ENCODE measurements around the gene CEP250. TPM values are rescaled to one million over a fixed set of nuclear protein-coding genes. Genes with fewer than 3 reads are reported as not detected.

The CEP250 gene
- total RNA-seq, 2 experiments from 2014 or later, result 82.9 to 84.5 TPM

DNA sequence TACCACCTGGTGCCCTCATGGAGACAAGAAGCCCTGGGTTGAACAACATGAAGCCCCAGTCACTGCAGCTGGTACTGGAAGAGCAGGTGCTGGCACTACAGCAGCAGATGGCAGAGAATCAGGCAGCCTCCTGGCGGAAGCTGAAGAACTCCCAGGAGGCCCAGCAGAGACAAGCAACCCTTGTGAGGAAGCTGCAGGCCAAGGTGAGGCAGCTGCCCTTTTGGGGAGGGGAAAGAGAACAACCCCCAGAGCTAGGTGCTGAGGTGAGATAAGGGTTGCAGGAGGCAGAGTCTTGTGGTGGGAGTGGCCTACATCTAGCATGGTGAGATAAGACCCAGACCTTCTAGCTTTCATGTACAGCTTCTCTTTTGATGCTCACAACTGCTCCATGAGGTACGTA lies 7.0 kb downstream of the CEP250 start:
- Mint-ChIP-seq H3K27ac (no peak overlapping the region), H3K9me3 (no peaks in the 10 kb centered on the region), H3K4me1 (peaks cover 15% of the 10 kb centered on the region), H3K36me3 (peaks cover 8% of the 10 kb centered on the region), H3K27me3 (no peaks in the 10 kb centered on the region), H3K4me3 (no peak overlapping the region)
- no peak for ATAC-seq (ENCODE audit: low read depth)
- DNase-seq, result no peak
- POLR2A ChIA-PET, result interaction anchor here (1.2 kb wide), 1 partner anchor 237 kb away, joined by 3 read pairs; the partner anchor contains the start of genes NFS1 and ROMO1

GRCh38 chr20:35463455-35464300 lies 8.3 kb downstream of the CEP250 start:
- Mint-ChIP-seq H3K9me3 (no peaks in the 10 kb centered on the region), H3K27ac (no peak overlapping the region), H3K27me3 (no peaks in the 10 kb centered on the region), H3K36me3 (peaks cover 8% of the 10 kb centered on the region), H3K4me1 (peaks cover 8% of the 10 kb centered on the region), H3K4me3 (no peak overlapping the region)
- ATAC-seq (ENCODE audit: low read depth) (peak; percentile 87), DNase-seq (no peak)
- POLR2A ChIA-PET, result interaction anchor here (1.2 kb wide), 2 partner anchors 28 to 236 kb away, joined by 3 to 4 read pairs; partner anchors contain the start of genes NFS1 and ROMO1

GRCh38 chr20:35465976-35466375 lies 10.6 kb downstream of the CEP250 start:
- H3K27me3 Mint-ChIP-seq, result no peaks in the 10 kb centered on the region
- peak overlapping the region; percentile 44 for H3K27ac Mint-ChIP-seq
- H3K36me3 Mint-ChIP-seq, result peaks cover 1% of the 10 kb centered on the region

DNA sequence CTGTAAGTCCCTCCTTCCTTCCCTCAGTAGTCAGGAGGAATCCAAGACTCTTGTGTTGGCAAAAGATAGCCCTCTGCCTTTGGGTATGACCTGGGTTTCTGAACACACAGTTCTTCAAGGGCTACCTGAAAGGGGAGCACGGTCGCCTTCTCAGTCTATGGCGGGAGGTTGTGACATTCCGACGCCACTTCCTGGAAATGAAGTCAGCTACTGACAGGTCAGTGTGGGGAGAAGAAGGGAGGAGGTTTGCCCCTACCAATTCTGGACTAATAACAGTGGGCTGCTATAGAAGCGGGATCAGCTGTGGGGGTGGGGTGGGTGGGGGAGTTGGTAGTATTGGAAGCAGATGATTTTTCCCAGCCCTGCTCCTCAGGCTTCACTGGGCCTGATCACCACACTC lies 11.5 kb downstream of the CEP250 start:
- Mint-ChIP-seq H3K4me3 (no peak overlapping the region), H3K27ac (peak overlapping the region; percentile 51), H3K9me3 (no peaks in the 10 kb centered on the region), H3K4me1 (peaks cover 2% of the 10 kb centered on the region), H3K36me3 (peaks cover 1% of the 10 kb centered on the region), H3K27me3 (no peaks in the 10 kb centered on the region)
- ATAC-seq (ENCODE audit: low read depth), result no peak
- no peak for DNase-seq
- POLR2A ChIA-PET, result interaction anchor here (2.1 kb wide), 1 partner anchor 24 kb away, joined by 5 read pairs; no protein-coding TSS in a partner anchor

More at GRCh38 chr20:35465976-35466375, 10.6 kb downstream of the CEP250 start:
- DNase-seq (no peak), ATAC-seq (ENCODE audit: low read depth) (no peak)
- POLR2A ChIA-PET, result interaction anchor here (0.6 to 2.1 kb wide), 2 partner anchors 25 to 123 kb away, joined by 4 to 5 read pairs; no protein-coding TSS in a partner anchor
- no peak overlapping the region for H3K4me3 Mint-ChIP-seq
- H3K4me1 Mint-ChIP-seq, result peaks cover 2% of the 10 kb centered on the region
- no peaks in the 10 kb centered on the region for H3K9me3 Mint-ChIP-seq

GRCh38 chr20:35467339-35468224 lies 12.2 kb downstream of the CEP250 start:
- no peak for ATAC-seq (ENCODE audit: low read depth)
- H3K27ac Mint-ChIP-seq, result no peak overlapping the region
- no peak for DNase-seq
- H3K27me3 Mint-ChIP-seq, result no peaks in the 10 kb centered on the region
- H3K9me3 Mint-ChIP-seq, result no peaks in the 10 kb centered on the region
- no peak overlapping the region for H3K4me3 Mint-ChIP-seq
- POLR2A ChIA-PET, result interaction anchor here (0.7 to 2.1 kb wide), 3 partner anchors 13 to 69 kb away, joined by 3 to 8 read pairs (median 5); no protein-coding TSS in a partner anchor
- peaks cover 2% of the 10 kb centered on the region for H3K4me1 Mint-ChIP-seq
- peaks cover 1% of the 10 kb centered on the region for H3K36me3 Mint-ChIP-seq

- Mint-ChIP-seq H3K36me3 (peaks cover 3% of the 10 kb centered on the region), H3K4me1 (peaks cover 1% of the 10 kb centered on the region), H3K27ac (no peak overlapping the region), H3K4me3 (no peak overlapping the region), H3K9me3 (no peaks in the 10 kb centered on the region), H3K27me3 (no peaks in the 10 kb centered on the region)
- DNase-seq, result no peak
- ATAC-seq (ENCODE audit: low read depth), result no peak
- POLR2A ChIA-PET, result interaction anchor here (1.5 kb wide), 2 partner anchors 11 to 14 kb away, joined by 3 to 8 read pairs; no protein-coding TSS in a partner anchor
These were observed 13.4 kb downstream of the CEP250 start for GRCh38 chr20:35468671-35469334.

DNA sequence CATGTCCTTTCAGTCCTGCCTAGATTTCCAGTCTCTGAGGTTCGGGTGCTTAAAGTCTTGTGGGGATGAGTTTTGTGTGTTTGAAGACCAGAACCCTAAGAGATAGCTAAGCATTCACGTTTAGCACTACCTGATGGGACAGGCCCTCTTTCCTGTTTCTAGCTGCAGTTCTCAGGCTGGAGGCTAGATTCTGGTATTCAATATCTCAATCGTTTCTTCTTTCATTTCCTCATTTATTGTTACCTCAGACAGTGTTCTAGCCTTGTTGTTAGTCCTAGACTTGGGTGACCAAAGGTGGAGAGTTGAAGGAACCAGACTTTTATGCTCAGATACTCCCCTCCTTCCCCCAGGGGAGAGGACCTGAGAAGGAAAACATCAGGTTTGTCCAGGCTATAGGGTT lies 16.8 kb downstream of the CEP250 start:
- no peak for ATAC-seq (ENCODE audit: low read depth)
- Mint-ChIP-seq H3K4me1 (no peaks in the 10 kb centered on the region), H3K36me3 (peaks cover 2% of the 10 kb centered on the region), H3K27me3 (no peaks in the 10 kb centered on the region), H3K4me3 (no peak overlapping the region), H3K27ac (no peak overlapping the region), H3K9me3 (no peaks in the 10 kb centered on the region)
- DNase-seq, result no peak
- POLR2A ChIA-PET, result no interaction called here

- no peak for DNase-seq
- no peak overlapping the region for H3K27ac Mint-ChIP-seq
- H3K4me3 Mint-ChIP-seq, result no peak overlapping the region
- H3K36me3 Mint-ChIP-seq, result peaks cover 6% of the 10 kb centered on the region
- H3K4me1 Mint-ChIP-seq, result no peaks in the 10 kb centered on the region
- H3K27me3 Mint-ChIP-seq, result no peaks in the 10 kb centered on the region
- ATAC-seq (ENCODE audit: low read depth), result no peak
- POLR2A ChIA-PET, result no interaction called here
- no peaks in the 10 kb centered on the region for H3K9me3 Mint-ChIP-seq
These were observed 18.3 kb downstream of the CEP250 start for GRCh38 chr20:35473684-35474083.

- Mint-ChIP-seq H3K4me1 (no peaks in the 10 kb centered on the region), H3K4me3 (no peak overlapping the region), H3K27ac (no peak overlapping the region), H3K27me3 (no peaks in the 10 kb centered on the region), H3K36me3 (peaks cover 6% of the 10 kb centered on the region), H3K9me3 (no peaks in the 10 kb centered on the region)
- no peak for DNase-seq
- POLR2A ChIA-PET, result no interaction called here
- ATAC-seq (ENCODE audit: low read depth), result no peak
These were observed 19.0 kb downstream of the CEP250 start for GRCh38 chr20:35474303-35474871.

DNA sequence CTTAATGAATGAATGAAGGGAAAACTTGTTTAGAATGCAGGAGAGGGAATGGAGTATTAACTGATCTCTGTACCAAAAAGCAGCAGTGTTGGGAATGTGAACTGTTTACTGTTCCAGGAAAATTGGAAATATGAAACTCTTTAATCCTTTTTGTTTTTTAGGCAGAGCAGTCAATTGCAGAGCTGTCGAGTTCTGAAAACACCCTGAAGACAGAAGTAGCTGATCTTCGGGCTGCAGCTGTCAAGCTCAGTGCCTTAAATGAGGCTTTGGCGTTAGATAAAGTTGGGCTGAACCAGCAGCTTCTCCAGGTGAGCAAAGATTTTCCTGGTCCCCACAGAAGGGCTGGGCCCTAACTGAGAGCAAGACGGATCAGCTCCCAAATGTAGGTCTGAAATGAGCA lies 20.9 kb downstream of the CEP250 start:
- Mint-ChIP-seq H3K4me3 (no peak overlapping the region), H3K27ac (no peak overlapping the region), H3K27me3 (no peaks in the 10 kb centered on the region), H3K9me3 (no peaks in the 10 kb centered on the region), H3K36me3 (peaks cover 10% of the 10 kb centered on the region), H3K4me1 (peaks cover 1% of the 10 kb centered on the region)
- DNase-seq (no peak), ATAC-seq (ENCODE audit: low read depth) (no peak)
- POLR2A ChIA-PET, result no interaction called here

DNA sequence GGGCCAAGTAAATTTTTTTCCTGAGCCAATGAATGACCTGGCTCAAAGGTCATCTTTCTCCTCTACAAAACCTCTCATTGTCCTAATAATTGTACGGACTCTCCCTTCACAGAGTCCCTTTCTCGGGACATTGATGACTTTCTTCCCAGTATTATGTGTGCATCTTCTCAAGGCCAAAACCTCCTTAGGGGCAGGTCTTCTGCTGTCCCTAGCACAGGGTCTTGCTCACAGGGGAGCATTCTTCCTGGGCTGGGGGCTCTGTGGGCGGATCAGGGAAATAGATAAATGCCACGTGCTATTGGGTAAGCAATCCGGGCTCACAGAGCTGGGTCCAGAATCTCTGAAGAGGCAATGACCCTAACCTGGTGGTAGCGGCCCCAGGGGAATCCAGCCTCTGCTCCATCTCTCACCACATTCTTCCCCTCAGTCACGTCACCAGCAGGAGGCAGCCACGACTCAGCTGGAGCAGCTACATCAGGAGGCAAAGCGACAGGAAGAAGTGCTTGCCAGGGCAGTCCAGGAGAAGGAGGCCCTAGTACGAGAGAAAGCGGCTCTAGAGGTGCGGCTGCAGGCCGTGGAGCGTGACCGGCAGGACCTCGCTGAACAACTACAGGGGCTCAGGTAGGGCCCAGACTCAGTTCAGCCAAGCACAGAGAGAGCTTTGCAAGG lies 23.5 kb downstream of the CEP250 start:
- Mint-ChIP-seq H3K36me3 (peaks cover 14% of the 10 kb centered on the region), H3K27me3 (no peaks in the 10 kb centered on the region), H3K4me1 (peaks cover 3% of the 10 kb centered on the region), H3K9me3 (peaks cover 1% of the 10 kb centered on the region), H3K4me3 (no peak overlapping the region), H3K27ac (no peak overlapping the region)
- ATAC-seq (ENCODE audit: low read depth), result no peak
- DNase-seq, result no peak
- POLR2A ChIA-PET, result interaction anchor here (1.0 to 1.7 kb wide), 3 partner anchors 9 to 18 kb away, joined by 3 to 6 read pairs (median 3); no protein-coding TSS in a partner anchor

GRCh38 chr20:35479798-35480197 lies 24.4 kb downstream of the CEP250 start:
- DNase-seq (no peak), ATAC-seq (ENCODE audit: low read depth) (no peak)
- Mint-ChIP-seq H3K4me3 (no peak overlapping the region), H3K9me3 (peaks cover 1% of the 10 kb centered on the region), H3K4me1 (peaks cover 3% of the 10 kb centered on the region), H3K27ac (peak overlapping the region; percentile 30), H3K27me3 (no peaks in the 10 kb centered on the region), H3K36me3 (peaks cover 23% of the 10 kb centered on the region)
- POLR2A ChIA-PET, result interaction anchor here (1.0 to 1.7 kb wide), 3 partner anchors 10 to 17 kb away, joined by 3 to 6 read pairs (median 3); no protein-coding TSS in a partner anchor
